ENCODE measurements around the gene TSPAN9.

DNA sequence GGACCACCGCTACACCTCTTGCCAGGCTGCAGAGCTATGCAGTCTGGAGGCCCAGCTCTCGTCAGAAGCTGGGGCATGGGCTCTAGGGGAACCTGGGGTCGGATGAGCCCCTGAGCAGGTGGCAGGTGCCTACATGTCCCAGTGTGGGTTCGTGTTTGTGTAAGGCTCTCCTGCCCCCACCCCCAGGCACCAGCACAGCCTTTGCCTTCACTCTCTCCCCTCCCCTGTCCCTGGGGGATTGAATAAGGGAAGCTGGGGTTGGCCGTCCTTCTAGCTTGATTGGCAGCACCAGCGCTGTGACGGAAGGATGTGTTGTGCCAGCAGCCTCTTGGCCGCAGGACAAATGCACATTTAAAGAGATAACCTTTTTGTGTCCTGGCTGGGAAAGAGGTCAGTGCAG is 34.8 kb upstream of the TSPAN9 start:
- TF ChIP-seq GABPB2 (CRISPR knock-in tag; conservative IDR thresholded peaks at IDR 0.05) (no peak), JUND (IDR thresholded peaks at IDR 0.05; ENCODE audit: borderline replicate concordance, low read depth, low read length) (no peak), JUND (tag; IDR thresholded peaks at IDR 0.05; ENCODE audit: borderline replicate concordance, low read depth, low read length) (no peak)
- TF ChIP-seq, protein P1, sequence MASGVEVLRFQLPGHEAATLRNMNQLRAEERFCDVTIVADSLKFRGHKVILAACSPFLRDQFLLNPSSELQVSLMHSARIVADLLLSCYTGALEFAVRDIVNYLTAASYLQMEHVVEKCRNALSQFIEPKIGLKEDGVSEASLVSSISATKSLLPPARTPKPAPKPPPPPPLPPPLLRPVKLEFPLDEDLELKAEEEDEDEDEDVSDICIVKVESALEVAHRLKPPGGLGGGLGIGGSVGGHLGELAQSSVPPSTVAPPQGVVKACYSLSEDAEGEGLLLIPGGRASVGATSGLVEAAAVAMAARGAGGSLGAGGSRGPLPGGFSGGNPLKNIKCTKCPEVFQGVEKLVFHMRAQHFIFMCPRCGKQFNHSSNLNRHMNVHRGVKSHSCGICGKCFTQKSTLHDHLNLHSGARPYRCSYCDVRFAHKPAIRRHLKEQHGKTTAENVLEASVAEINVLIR (CRISPR knock-in tag; IDR thresholded peaks at IDR 0.05), result no peak

All from K562 (cell line).